Body of pancreas (tissue), 4 donors: ENCODE results near the gene CRX.

ENCODE experiments used
- CTCF ChIP-seq, 7 experiments: fragments of 450-650 bp in 4 of 7; fragments of 200-600 bp in 3 of 7; sonication (generic) in 3 of 7; IDR thresholded peaks; one replicate each; pipeline ENCODE4 v1.5.1; 2016 to 2019; ENCODE audit warnings: antibody characterized with exemption in 7 of 7
- POLR2A ChIP-seq, 3 donors: fragments of 450-650 bp; IDR thresholded peaks; one replicate each; pipeline ENCODE4 v1.6.1; 2016; ENCODE audit warnings: antibody characterized with exemption in 3 of 3, mild to moderate bottlenecking in 2 of 3

DNA sequence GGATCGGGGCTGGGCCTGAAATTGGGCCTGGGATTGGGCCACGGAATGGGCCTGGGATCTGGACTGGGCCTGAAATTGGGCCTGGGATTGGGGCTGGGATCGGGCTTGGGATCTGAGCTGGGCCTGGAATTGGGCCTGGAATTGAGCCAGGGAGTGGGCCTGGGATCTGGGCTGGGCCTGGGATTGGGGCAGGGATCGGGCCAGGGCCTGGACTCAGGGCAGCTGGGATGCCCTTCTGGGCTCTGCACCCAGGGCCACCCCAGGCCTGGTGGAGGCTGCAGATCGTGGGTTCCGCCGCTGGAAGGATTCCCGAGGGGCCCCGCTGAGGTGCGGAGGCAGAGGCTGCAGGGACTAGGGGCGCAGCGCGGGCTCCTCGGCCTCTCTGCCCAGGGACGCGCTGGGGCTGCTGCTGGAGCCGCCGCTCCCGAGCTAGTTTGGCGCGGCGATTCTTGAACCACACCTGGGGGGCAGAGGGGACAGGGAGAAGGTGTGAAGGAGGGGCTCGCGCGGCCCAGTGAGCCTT lies 19.2 kb upstream of the CRX start:
- TF ChIP-seq POLR2A (IDR thresholded peaks at IDR 0.05) (no peak), CTCF (IDR thresholded peaks at IDR 0.05) (no peak)
